Upper lobe of left lung (tissue), 4 donors: ENCODE measurements around the gene ITPR1.

ENCODE experiments used
- CTCF ChIP-seq, 6 experiments: fragments of 450-650 bp in 4 of 6; fragments of 200-600 bp in 2 of 6; sonication (generic) in 2 of 6; IDR thresholded peaks; one replicate each; pipeline ENCODE4 v1.5.1; 2016 to 2019; ENCODE audit warnings: antibody characterized with exemption in 6 of 6
- EP300 ChIP-seq, 4 donors: sonication (generic); formaldehyde crosslinking; IDR thresholded peaks; one replicate each; pipeline ENCODE4 v1.5.1; 2017; ENCODE audit warnings: antibody characterized with exemption in 4 of 4, control low read depth in 2 of 4

- TF ChIP-seq CTCF (IDR thresholded peaks at IDR 0.05) (no peak), EP300 (IDR thresholded peaks at IDR 0.05) (no peak)
These were observed 197.1 kb downstream of the ITPR1 start for GRCh38 chr3:4690277-4690676.
